Activated T-cell treated with anti-CD3 and anti-CD28 coated beads for 24 hours (primary cell): Measurements from ENCODE around the gene FBXO11.
"Not testable (repeated sequence)": the region's sequence is repeated elsewhere in the genome, so short reads cannot be mapped to it uniquely, and the experiment has no call there.

Source experiments
- DNase-seq: peaks from one replicate; pipeline ENCODE4 v3.0.0-alpha.2; 2020; ENCODE audit warnings: low read depth

Gene FBXO11

GRCh38 chr2:47906157-47907038 lies at the start of gene FBXO11:
Gene FBXO11, minus strand, starts transcription at chr2:47906498. Its CDS starts 778 bp downstream, at chr2:47905720.
- DNase-seq, result peak; percentile 93

DNA sequence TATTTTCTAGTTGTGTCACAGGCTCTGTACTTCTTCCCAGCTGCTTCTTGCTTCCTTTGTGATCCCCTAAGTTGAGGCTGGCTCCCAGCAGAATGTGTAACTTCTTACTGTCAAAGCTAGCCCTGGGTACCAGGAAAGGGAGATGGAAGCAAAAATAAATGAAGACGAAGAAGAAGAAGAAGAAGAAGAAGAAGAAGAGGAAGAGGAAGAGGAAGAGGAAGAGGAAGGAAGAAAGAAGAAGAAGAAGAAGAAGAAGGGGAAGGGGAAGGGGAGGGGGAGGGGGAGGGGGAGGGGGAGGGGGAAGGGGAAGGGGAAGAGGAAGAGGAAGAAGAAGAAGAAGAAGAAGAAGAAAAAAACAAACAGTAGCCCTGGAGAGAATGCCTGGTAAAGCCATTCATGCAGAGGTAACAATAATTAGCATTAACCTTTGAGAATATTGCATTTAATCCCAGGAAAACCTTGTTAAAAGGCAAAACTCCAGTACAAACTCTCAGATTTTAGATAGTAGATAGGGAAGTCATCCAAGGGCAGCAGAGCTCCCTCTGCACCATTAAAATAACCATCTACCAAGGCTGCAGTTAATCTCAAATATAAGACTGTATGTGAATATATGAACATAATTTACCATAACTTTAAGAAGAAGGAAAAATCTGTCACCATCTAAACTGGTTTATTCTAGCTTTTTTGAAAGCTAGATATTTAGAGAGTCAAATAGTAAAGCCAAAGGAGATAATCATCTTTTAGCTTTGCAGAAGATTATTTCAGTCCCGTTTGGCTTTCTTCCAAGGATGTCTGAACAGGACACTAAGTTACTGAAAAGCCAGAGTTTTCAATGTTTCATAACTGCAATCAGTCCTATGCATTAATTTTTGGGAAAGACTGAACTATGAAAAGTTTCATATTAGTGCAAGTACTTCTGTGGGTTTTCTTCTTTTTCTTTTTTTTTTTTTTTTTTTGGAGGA lies 44.3 kb upstream of the FBXO11 start:
- no peak for DNase-seq

DNA sequence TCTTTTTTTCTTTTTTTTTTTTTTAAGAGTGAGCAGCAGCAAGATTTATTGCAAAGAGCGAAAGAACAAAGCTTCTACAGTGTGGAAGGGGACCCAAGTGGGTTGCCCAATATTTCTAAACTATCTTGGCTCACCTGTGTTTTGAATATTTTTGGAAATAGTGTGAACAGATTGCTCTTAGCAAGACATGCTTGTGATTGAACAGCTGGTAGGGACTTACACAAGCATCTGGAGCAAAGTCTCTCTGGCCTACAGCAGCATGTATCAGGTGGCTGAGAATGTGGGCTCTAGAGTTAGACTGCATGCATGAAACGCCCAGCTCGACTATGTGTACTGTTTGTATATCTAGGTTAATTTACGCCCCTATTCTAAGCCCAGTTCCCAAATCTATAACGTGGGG lies 40.3 kb upstream of the FBXO11 start:
- no peak for DNase-seq

- no peak for DNase-seq
These were observed 38.9 kb upstream of the FBXO11 start for GRCh38 chr2:47945046-47945781.

- no peak for DNase-seq
These were observed 35.6 kb upstream of the FBXO11 start for GRCh38 chr2:47941936-47942335.

GRCh38 chr2:47937677-47938076 lies 31.4 kb upstream of the FBXO11 start:
- no peak for DNase-seq

DNA sequence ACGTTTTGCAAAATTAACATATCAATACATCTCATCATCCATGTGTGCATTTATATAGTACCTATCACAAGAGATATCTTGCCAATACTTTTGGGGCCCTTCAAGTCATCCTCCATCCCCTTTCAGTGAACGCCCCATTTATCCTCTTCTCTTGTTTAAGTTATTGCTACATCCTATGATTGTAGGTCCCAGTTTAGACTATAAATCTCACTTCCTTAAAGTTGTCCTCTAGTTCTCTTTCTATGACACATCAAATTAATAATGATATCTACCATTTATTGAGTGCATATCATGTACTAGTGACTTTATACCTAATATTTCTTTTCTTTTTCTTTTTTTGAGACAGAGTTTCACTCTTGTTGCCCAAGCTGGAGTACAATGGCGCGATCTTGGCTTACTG lies 28.8 kb upstream of the FBXO11 start:
- DNase-seq, result no peak

DNA sequence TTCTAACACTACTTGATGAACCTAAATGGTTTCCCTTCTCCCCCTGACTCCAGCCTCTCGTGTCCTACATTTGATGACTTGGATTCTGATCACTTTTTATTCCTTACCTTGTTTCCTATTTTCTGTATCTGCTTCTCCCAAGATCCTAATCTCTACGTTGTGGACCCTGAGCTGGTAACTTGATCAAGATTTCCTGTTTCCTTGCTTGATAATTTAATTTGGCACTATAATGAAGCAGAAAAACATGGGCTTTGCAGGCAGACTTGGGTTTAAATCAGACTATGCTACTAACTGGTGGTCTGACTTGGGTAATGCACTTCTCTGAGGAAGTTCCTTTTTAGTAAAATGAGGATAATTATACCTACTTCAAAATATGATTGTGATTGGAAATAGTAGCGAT lies 11.7 kb upstream of the FBXO11 start:
- DNase-seq, result no peak

- no peak for DNase-seq
These were observed 11.1 kb upstream of the FBXO11 start for GRCh38 chr2:47917276-47917961.

- DNase-seq, result no peak
These were observed 10.1 kb upstream of the FBXO11 start for GRCh38 chr2:47916412-47916811.

GRCh38 chr2:47910662-47911061 lies 4.4 kb upstream of the FBXO11 start:
- not testable (repeated sequence) for DNase-seq

GRCh38 chr2:47908682-47909081 lies 2.4 kb upstream of the FBXO11 start:
- DNase-seq, result no peak

DNA sequence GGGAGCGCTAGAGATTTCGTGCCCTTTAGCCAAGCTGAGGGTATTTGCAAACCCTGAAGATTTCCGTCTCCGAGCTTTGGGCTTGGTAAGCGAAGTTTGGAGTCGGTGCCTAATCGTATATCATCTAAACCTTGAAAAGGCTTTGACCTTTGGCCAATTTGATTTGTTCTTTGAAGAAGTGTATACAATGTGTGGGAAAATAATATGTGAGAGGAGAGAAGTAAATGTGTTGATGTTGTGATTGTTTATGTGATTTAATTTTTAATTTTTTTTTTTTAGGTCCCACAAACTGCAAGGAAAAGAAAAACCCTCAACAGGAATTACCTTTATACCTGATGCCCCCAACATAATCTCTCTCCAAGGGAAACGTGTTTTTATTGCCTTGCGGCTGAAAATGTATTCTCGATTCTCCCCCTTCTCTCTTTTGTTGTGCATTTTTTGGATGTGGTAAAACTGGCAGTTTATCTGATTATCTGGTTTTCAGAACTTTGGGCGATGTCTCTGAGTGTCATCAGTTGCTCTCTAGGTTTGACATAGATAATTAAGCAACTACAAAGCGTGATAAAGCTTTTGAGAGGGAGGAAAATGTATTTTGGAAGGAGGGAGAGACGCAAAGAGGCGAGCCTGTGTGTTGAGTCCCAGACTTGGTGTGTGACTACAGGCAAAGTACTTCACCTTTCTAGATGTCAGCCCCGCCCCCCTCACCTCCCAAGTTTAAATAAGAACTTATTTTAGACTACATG lies 912 bp upstream of the FBXO11 start:
- no peak for DNase-seq

DNA sequence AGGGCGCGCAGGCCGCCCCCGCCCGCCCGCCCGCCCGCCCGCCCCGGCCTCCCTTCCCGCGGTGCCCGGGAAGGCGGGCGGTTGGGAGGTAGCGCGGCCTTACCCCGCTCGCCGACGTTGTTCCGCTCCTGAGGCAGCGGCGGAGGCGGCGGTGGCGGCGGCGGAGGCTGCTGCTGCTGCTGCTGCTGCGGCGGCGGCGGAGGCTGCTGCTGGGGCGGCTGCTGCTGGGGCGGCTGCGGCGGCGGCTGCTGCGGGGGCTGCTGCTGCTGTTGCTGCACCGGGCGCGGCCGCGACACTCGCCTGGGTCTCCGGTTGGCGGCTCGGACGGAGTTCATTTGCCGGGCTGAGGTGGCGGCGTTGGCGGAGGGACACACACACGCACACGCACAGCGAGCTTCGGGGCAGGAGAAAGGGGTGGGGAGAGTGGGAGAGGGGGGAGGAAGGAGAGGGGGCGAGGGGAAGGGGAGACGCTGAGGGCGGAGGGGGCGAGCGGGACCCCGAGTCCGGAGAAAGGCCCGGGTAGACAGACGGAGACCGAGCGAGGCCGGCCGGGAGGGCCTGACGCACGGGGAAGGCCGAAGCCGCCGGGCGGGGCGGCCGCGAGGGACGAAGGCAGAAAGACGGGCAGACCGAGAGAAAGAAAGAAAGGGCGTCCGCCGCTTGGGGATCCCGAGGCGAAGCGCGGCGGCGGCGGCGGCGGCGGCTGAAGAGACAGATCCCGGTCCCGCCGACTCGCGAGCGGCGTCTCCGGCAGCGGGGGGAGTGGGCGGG lies 727 bp downstream of the FBXO11 start:
- peak; percentile 44 for DNase-seq

GRCh38 chr2:47903781-47904490 lies 2.4 kb downstream of the FBXO11 start:
- DNase-seq, result no peak

DNA sequence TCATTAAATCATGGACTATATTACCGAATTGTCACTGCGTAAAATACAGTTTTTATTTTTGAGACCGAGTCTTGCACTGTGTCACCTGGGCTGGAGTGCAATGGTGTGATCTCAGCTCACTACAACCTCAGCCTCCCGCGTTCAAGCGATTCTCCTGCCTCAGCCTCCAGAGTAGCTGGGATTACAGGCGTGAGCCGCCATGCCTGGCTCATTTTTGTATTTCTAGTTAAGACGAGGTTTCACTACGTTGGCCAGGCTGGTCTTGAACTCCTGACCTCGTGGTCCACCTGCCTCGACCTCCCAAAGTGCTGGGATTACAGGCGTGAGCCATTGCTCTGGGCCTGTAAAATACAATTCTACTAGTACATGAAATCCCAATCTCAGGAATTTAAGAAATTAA lies 4.4 kb downstream of the FBXO11 start:
- DNase-seq, result not testable (repeated sequence)

DNA sequence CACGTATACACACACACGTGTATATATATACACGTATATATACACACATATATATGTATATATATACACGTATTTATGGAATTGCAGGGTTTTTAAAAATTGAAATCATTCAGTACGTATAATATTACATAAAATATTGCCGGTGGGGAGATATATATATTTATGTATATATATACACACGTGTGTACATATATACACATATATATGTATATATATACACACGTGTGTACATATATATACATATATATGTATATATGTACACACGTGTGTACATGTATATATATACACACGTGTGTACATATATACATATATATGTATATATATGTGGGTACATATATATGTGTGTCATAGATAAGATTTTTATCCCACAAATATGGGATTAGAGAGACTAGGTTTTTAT lies 5.4 kb downstream of the FBXO11 start:
- DNase-seq, result no peak

- no peak for DNase-seq
These were observed 6.1 kb downstream of the FBXO11 start for GRCh38 chr2:47899915-47900816.
